SK-N-SH (cell line): ENCODE results near the gene STIM1. TPM values are rescaled to one million over a fixed set of nuclear protein-coding genes. Genes with fewer than 3 reads are reported as not detected.

Source experiments
- CTCF ChIA-PET: fragments of 300-600, 350-600 bp; formaldehyde crosslinking; extraction: SDS; loops from one replicate; lab custom pipeline; 2021; lab: Yijun Ruan, JAX
- POLR2A ChIA-PET: fragments of 350-600 bp; sonication (Branson Sonifier 250); formaldehyde crosslinking; extraction: SDS; loops from one replicate; lab custom pipeline; 2020; ENCODE audit warnings: antibody characterized with exemption, inconsistent platforms; lab: Yijun Ruan, JAX
- DNase-seq: peaks from one replicate; pipeline ENCODE4 v3.0.0; 2012
- H2AFZ ChIP-seq: fragments of 200-600 bp; sonication (generic); 2 replicates; pipeline ENCODE4 v1.8.1; 2016; ENCODE audit warnings: antibody characterized with exemption, mild to moderate bottlenecking, low read depth
- H3F3A ChIP-seq: fragments of 200-600 bp; sonication (generic); replicated peaks from 2 replicates; pipeline ENCODE3; 2016; ENCODE audit warnings: antibody characterized with exemption, mild to moderate bottlenecking; ENCODE audit not compliant: insufficient read depth
- H3K27ac ChIP-seq, 2 experiments: fragments of 200-500 bp in 1 of 2; fragments of 200-600 bp in 1 of 2; sonication (Bioruptor generic) in 1 of 2; sonication (generic), shearing (Covaris generic) in 1 of 2; 2 replicates each; pipeline versions ENCODE4 v1.5.1 to v1.6.1; 2014 to 2016; ENCODE audit warnings: low read depth in 2 of 2, inconsistent platforms in 1 of 2, low read length in 1 of 2, mild to moderate bottlenecking in 1 of 2, mixed read lengths in 1 of 2
- H3K27me3 ChIP-seq: fragments of 200-600 bp; sonication (generic), shearing (Covaris generic); 2 replicates; pipeline ENCODE4 v1.6.1; 2016; ENCODE audit warnings: mixed run types; ENCODE audit not compliant: insufficient read depth
- H3K36me3 ChIP-seq, 2 experiments: fragments of 200-500 bp in 1 of 2; fragments of 200-600 bp in 1 of 2; sonication (Bioruptor generic) in 1 of 2; sonication (generic) in 1 of 2; replicated peaks in 1 of 2; 2 replicates each; pipeline versions ENCODE3 to v1.5.1; 2014 to 2016; ENCODE audit warnings: low read length in 1 of 2, mild to moderate bottlenecking in 1 of 2; ENCODE audit not compliant: insufficient read depth in 2 of 2, control insufficient read depth in 1 of 2
- H3K4me1 ChIP-seq, 2 experiments: fragments of 200-500 bp in 1 of 2; fragments of 200-600 bp in 1 of 2; sonication (Bioruptor generic) in 1 of 2; sonication (generic), shearing (Covaris generic) in 1 of 2; 2 replicates each; pipeline versions ENCODE4 v1.5.1 to v1.6.1; 2014 to 2016; ENCODE audit warnings: low read depth in 1 of 2, low read length in 1 of 2, mixed run types in 1 of 2; ENCODE audit not compliant: insufficient read depth in 2 of 2, control insufficient read depth in 1 of 2
- H3K4me2 ChIP-seq: fragments of 200-600 bp; sonication (generic), shearing (Covaris generic); 2 replicates; pipeline ENCODE4 v1.6.1; 2017; ENCODE audit warnings: mixed run types
- H3K4me3 ChIP-seq, 2 experiments: fragments of 200-500 bp in 1 of 2; fragments of 200-600 bp in 1 of 2; sonication (Bioruptor generic) in 1 of 2; sonication (generic), shearing (Covaris generic) in 1 of 2; 2 replicates each; pipeline versions ENCODE4 v1.5.1 to v1.8.1; 2014 to 2016; ENCODE audit warnings: low read depth in 2 of 2, inconsistent platforms in 1 of 2, low read length in 1 of 2, mild to moderate bottlenecking in 1 of 2, mixed read lengths in 1 of 2, moderate library complexity in 1 of 2
- H3K79me2 ChIP-seq: fragments of 200-600 bp; sonication (generic); 2 replicates; pipeline ENCODE4 v1.8.1; 2017; ENCODE audit warnings: mild to moderate bottlenecking; ENCODE audit not compliant: insufficient read depth
- H3K9ac ChIP-seq: fragments of 200-600 bp; sonication (generic); 2 replicates; pipeline ENCODE4 v1.6.1; 2017; ENCODE audit warnings: mixed run types
- H3K9me2 ChIP-seq: fragments of 200-600 bp; sonication (generic); 2 replicates; pipeline ENCODE4 v1.6.1; 2017; ENCODE audit warnings: mixed run types
- H3K9me3 ChIP-seq: fragments of 200-600 bp; sonication (generic); 2 replicates; pipeline ENCODE4 v1.6.1; 2017; ENCODE audit warnings: mixed run types, mild to moderate bottlenecking, moderate library complexity
- H4K20me1 ChIP-seq: fragments of 200-600 bp; sonication (generic); 2 replicates; pipeline ENCODE4 v1.6.1; 2017; ENCODE audit warnings: mild to moderate bottlenecking, mixed run types; ENCODE audit not compliant: insufficient read depth
- CTCF ChIP-seq: fragments of 200-600 bp; sonication (generic); IDR thresholded peaks from 2 replicates; pipeline ENCODE4 v1.6.1; 2017; ENCODE audit warnings: antibody characterized with exemption, mild to moderate bottlenecking, moderate library complexity
- EP300 ChIP-seq, 2 experiments: IDR thresholded peaks; 2 replicates each; pipeline versions ENCODE4 v1.4.0 to v1.6.1; 2012; ENCODE audit warnings: borderline replicate concordance in 1 of 2, low read depth in 1 of 2, low read length in 1 of 2
- FOXJ3 ChIP-seq: sonication (generic); formaldehyde crosslinking; IDR thresholded peaks from 2 replicates; pipeline ENCODE4 v1.5.1; 2020; ENCODE audit warnings: mild to moderate bottlenecking, missing genetic modification reagents
- FOXM1 ChIP-seq: IDR thresholded peaks from 2 replicates; pipeline ENCODE4 v1.4.0; 2012; ENCODE audit warnings: low read depth, mild to moderate bottlenecking
- GATA2 ChIP-seq: sonication (generic); formaldehyde crosslinking; IDR thresholded peaks from 2 replicates; pipeline ENCODE4 v1.5.0; 2020; ENCODE audit warnings: mild to moderate bottlenecking, missing genetic modification reagents
- IRF3 ChIP-seq: fragments of 150-350 bp; IDR thresholded peaks from 2 replicates; pipeline ENCODE4 v1.6.1; 2016; ENCODE audit warnings: mild to moderate bottlenecking, low read depth, low read length
- JUND ChIP-seq: IDR thresholded peaks from 2 replicates; pipeline ENCODE4 v1.4.0; 2012
- MEF2A ChIP-seq: IDR thresholded peaks from 2 replicates; pipeline ENCODE4 v1.4.0; 2012; ENCODE audit warnings: low read depth, borderline replicate concordance
- NRF1 ChIP-seq: IDR thresholded peaks from 2 replicates; pipeline ENCODE4 v1.6.1; 2012; ENCODE audit warnings: low read depth, mild to moderate bottlenecking, low read length
- REST ChIP-seq: IDR thresholded peaks from 2 replicates; pipeline ENCODE4 v1.6.1; 2012; ENCODE audit warnings: mild to moderate bottlenecking, low read depth, low read length, moderate library complexity
- RXRA ChIP-seq: IDR thresholded peaks from 2 replicates; pipeline ENCODE4 v1.4.0; 2012; ENCODE audit warnings: low read depth, mild to moderate bottlenecking, borderline replicate concordance
- SMC3 ChIP-seq: IDR thresholded peaks from 2 replicates; pipeline ENCODE4 v1.6.1; 2012; ENCODE audit warnings: low read depth, low read length, improper control_type of control experiment
- TAF1 ChIP-seq: IDR thresholded peaks from 2 replicates; pipeline ENCODE4 v1.6.1; 2012; ENCODE audit warnings: low read depth, mild to moderate bottlenecking, low read length, moderate library complexity, borderline replicate concordance
- YY1 ChIP-seq: IDR thresholded peaks from 2 replicates; pipeline ENCODE4 v1.4.0; 2012; ENCODE audit warnings: low read depth, mild to moderate bottlenecking
- WGBS: methylation state at CpG from one replicate; pipeline ENCODE4 v1.1.6; 2017; ENCODE audit warnings: low lambda C conversion rate; 5-methylcytosine and 5-hydroxymethylcytosine counted together
- polyA plus RNA-seq, 3 experiments: library from polyadenylated mRNA; depleted of rRNA; stranded (reverse); fragments of >200 nt; gene quantifications; 2 replicates each; pipeline ENCODE4 v1.2.3, GENCODE V29; 2012

Gene STIM1
- polyA plus RNA-seq, 1 of the 3 experiments (the other 2 are of a cell fraction), result 29.5 TPM

- Histone ChIP-seq H3F3A (peaks cover 3% of the 10 kb centered on the region), H3K4me2 (no peak overlapping the region), H3K9ac (no peak overlapping the region), H3K36me3 (peaks cover 0 to 5% of the 10 kb centered on the region in 2 experiments), H3K27me3 (no peaks in the 10 kb centered on the region), H3K4me3 (no peak overlapping the region), H3K79me2 (no peaks in the 10 kb centered on the region), H4K20me1 (no peaks in the 10 kb centered on the region), H2AFZ (no peak overlapping the region), H3K9me3 (peaks cover 20% of the 10 kb centered on the region), H3K4me1 (peaks cover 0 to under 1% of the 10 kb centered on the region in 2 experiments; a peak in 1 of 4 replicates), H3K9me2 (no peaks in the 10 kb centered on the region), H3K27ac (no peak overlapping the region)
- no peak for DNase-seq
- ChIA-PET CTCF (no interaction called here), POLR2A (no interaction called here)
- TF ChIP-seq CTCF (no peak), RXRA (no peak), TAF1 (no peak), EP300 (IDR thresholded peaks at IDR 0.05; ENCODE audit: borderline replicate concordance in 1 of 2, low read depth in 1 of 2, low read length in 1 of 2) (no peak)
Measured at GRCh38 chr11:3990406-3990805, 134.9 kb downstream of the STIM1 start.

GRCh38 chr11:3992964-3993363 is 137.5 kb downstream of the STIM1 start:
- no peak for DNase-seq
- no peak overlapping the region for H3K4me3 ChIP-seq
- H3K4me1 ChIP-seq, result peaks cover 5 to 6% of the 10 kb centered on the region in 2 experiments; a peak in 2 of 4 replicates
- ChIA-PET POLR2A (no interaction called here), CTCF (no interaction called here)
- H3K9ac ChIP-seq, result no peak overlapping the region
- no peaks in the 10 kb centered on the region for H3K79me2 ChIP-seq
- 93% methylated on average over 1 of the region's 1 CpG for WGBS
- H2AFZ ChIP-seq, result no peak overlapping the region
- H4K20me1 ChIP-seq, result no peaks in the 10 kb centered on the region
- H3K9me2 ChIP-seq, result no peaks in the 10 kb centered on the region
- H3K9me3 ChIP-seq, result peaks cover 20% of the 10 kb centered on the region
- no peaks in the 10 kb centered on the region for H3K27me3 ChIP-seq
- H3K36me3 ChIP-seq, result peaks cover 0 to 5% of the 10 kb centered on the region in 2 experiments
- H3F3A ChIP-seq, result peaks cover 3% of the 10 kb centered on the region
- TF ChIP-seq GATA2 (CRISPR knock-in tag) (no peak), FOXM1 (no peak), EP300 (IDR thresholded peaks at IDR 0.05; ENCODE audit: borderline replicate concordance in 1 of 2, low read depth in 1 of 2, low read length in 1 of 2) (no peak), YY1 (no peak), JUND (no peak), FOXJ3 (CRISPR knock-in tag) (no peak), IRF3 (no peak), NRF1 (no peak), SMC3 (no peak), CTCF (no peak), MEF2A (no peak), REST (no peak)
- H3K27ac ChIP-seq, result no peak overlapping the region
- H3K4me2 ChIP-seq, result no peak overlapping the region
